ENCODE measurements around the gene TEX52.
"Not testable (repeated sequence)": the region's sequence is repeated elsewhere in the genome, so short reads cannot be mapped to it uniquely, and the experiment has no call there.

Gene TEX52

GRCh38 chr12:2863402-2863801 is 6.6 kb upstream of the TEX52 start:
- not testable (repeated sequence) for DNase-seq

GRCh38 chr12:2862876-2863275 is 6.0 kb upstream of the TEX52 start:
- DNase-seq = no peak

- DNase-seq = no peak
Observed at GRCh38 chr12:2860170-2860569, 3.3 kb upstream of the TEX52 start.

GRCh38 chr12:2858944-2859421 is 2.1 kb upstream of the TEX52 start:
- no peak for DNase-seq

GRCh38 chr12:2858334-2858733 is 1.5 kb upstream of the TEX52 start:
- DNase-seq = no peak

GRCh38 chr12:2857576-2857975 is 737 bp upstream of the TEX52 start:
- DNase-seq = no peak

- DNase-seq = no peak
Observed at GRCh38 chr12:2856051-2856450, 788 bp downstream of the TEX52 start.

GRCh38 chr12:2855546-2855945 is 1.3 kb downstream of the TEX52 start:
- no peak for DNase-seq

GRCh38 chr12:2854669-2855453 is 2.0 kb downstream of the TEX52 start:
- DNase-seq = no peak

- peak; percentile 72 for DNase-seq
Observed at GRCh38 chr12:2853626-2854025, 3.2 kb downstream of the TEX52 start.

- no peak for DNase-seq
Observed at GRCh38 chr12:2851931-2852330, 4.9 kb downstream of the TEX52 start.

GRCh38 chr12:2845280-2845679 is 11.6 kb downstream of the TEX52 start:
- no peak for DNase-seq

- no peak for DNase-seq
Observed at GRCh38 chr12:2844786-2845185, 12.1 kb downstream of the TEX52 start.

GRCh38 chr12:2842948-2843347 is 13.9 kb downstream of the TEX52 start:
- DNase-seq = no peak

GRCh38 chr12:2841056-2841650 is 15.7 kb downstream of the TEX52 start:
- peak; percentile 43 for DNase-seq

- DNase-seq = no peak
Observed at GRCh38 chr12:2836574-2836973, 20.3 kb downstream of the TEX52 start.

GRCh38 chr12:2835691-2836403 is 21.0 kb downstream of the TEX52 start:
- DNase-seq = no peak

- DNase-seq = peak; percentile 43
Observed at GRCh38 chr12:2834581-2835491, 22.0 kb downstream of the TEX52 start, which contains the start of gene NRIP2. Gene NRIP2 (minus strand): TSS chr12:2835035. CDS start chr12:2834983, 52 bp downstream.

- DNase-seq = no peak
Observed at GRCh38 chr12:2833810-2834209, 23.0 kb downstream of the TEX52 start.

- no peak for DNase-seq
Observed at GRCh38 chr12:2833327-2833726, 23.5 kb downstream of the TEX52 start.

GRCh38 chr12:2832550-2833127 is 24.2 kb downstream of the TEX52 start:
- no peak for DNase-seq

GRCh38 chr12:2829275-2829674 is 27.6 kb downstream of the TEX52 start:
- no peak for DNase-seq
